WERI-Rb-1 (cell line): Measurements from ENCODE around the gene GRID1.

Source experiments
- DNase-seq: peaks from one replicate; pipeline ENCODE4 v3.0.0-alpha.2; 2020
- H3K27ac ChIP-seq: fragments of 250-450 bp; sonication (Bioruptor Pico); 2 replicates; pipeline ENCODE4 v1.5.1; 2020; ENCODE audit warnings: mild to moderate bottlenecking, moderate library complexity
- H3K27me3 ChIP-seq: fragments of 250-450 bp; sonication (Bioruptor Pico); 2 replicates; pipeline ENCODE4 v1.5.1; 2021; ENCODE audit warnings: mild to moderate bottlenecking, low read depth, moderate library complexity; ENCODE audit not compliant: insufficient read depth, severe bottlenecking
- H3K36me3 ChIP-seq: fragments of 250-450 bp; sonication (Bioruptor Pico); 2 replicates; pipeline ENCODE4 v1.5.1; 2020; ENCODE audit warnings: mild to moderate bottlenecking, moderate library complexity
- H3K4me3 ChIP-seq: 2 replicates; pipeline ENCODE4 v1.5.1; 2011; ENCODE audit warnings: low read depth, mild to moderate bottlenecking, control low read depth, low read length
- H3K9me3 ChIP-seq: fragments of 250-450 bp; sonication (Bioruptor Pico); 2 replicates; pipeline ENCODE4 v1.5.1; 2021; ENCODE audit warnings: mild to moderate bottlenecking, moderate library complexity; ENCODE audit not compliant: severe bottlenecking
- TF ChIP-seq, protein P1 (sequence below): IDR thresholded peaks from 2 replicates; pipeline ENCODE4 v1.5.1; 2011; ENCODE audit warnings: low read depth, mild to moderate bottlenecking, control low read depth, inconsistent platforms, low read length

Gene GRID1

DNA sequence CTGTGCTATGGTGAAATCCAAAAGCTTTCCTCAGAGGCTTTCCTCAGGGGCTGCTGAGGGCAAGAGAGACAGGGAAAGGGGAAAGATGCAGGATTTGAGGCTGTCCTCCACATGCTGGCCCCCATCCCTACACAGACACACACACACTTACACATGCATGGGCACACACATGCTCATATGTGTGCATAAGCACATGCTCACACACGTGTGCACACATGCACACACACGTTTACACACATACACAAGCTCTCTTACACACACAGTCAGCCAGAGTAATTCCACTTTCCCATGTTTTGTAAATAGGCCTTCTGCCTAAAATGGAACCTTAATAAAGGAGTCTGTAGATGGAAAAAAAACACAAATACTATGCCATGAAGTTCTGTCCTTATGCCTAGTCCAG is 312.9 kb downstream of the GRID1 start:
- H3K36me3 ChIP-seq, result no peaks in the 10 kb centered on the region
- H3K27ac ChIP-seq, result no peak overlapping the region
- no peak overlapping the region for H3K4me3 ChIP-seq
- TF ChIP-seq, protein P1, sequence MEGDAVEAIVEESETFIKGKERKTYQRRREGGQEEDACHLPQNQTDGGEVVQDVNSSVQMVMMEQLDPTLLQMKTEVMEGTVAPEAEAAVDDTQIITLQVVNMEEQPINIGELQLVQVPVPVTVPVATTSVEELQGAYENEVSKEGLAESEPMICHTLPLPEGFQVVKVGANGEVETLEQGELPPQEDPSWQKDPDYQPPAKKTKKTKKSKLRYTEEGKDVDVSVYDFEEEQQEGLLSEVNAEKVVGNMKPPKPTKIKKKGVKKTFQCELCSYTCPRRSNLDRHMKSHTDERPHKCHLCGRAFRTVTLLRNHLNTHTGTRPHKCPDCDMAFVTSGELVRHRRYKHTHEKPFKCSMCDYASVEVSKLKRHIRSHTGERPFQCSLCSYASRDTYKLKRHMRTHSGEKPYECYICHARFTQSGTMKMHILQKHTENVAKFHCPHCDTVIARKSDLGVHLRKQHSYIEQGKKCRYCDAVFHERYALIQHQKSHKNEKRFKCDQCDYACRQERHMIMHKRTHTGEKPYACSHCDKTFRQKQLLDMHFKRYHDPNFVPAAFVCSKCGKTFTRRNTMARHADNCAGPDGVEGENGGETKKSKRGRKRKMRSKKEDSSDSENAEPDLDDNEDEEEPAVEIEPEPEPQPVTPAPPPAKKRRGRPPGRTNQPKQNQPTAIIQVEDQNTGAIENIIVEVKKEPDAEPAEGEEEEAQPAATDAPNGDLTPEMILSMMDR, result no peak
- DNase-seq, result no peak
- H3K9me3 ChIP-seq, result no peaks in the 10 kb centered on the region
- no peaks in the 10 kb centered on the region for H3K27me3 ChIP-seq

DNA sequence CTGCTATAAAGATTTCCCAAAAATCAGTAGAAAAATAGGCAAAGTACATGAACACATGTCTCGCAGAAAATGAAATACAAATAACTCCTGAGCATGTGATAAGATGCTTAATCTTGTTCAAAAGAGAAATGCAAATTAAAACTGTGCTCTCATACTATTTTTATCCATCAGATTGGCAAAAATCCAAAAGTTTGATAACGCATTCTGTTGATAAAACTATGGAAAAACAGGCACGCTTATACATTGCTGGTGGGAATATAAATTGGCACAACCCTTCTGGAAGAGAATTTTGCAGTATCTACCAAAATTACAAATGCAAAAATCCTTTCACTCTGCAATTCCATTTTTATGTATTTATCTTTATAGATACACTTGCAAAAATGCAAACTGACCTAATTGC is 315.0 kb downstream of the GRID1 start:
- H3K27ac ChIP-seq, result no peak overlapping the region
- no peaks in the 10 kb centered on the region for H3K9me3 ChIP-seq
- TF ChIP-seq, protein P1, result no peak
- no peaks in the 10 kb centered on the region for H3K27me3 ChIP-seq
- no peak overlapping the region for H3K4me3 ChIP-seq
- DNase-seq, result no peak
- no peaks in the 10 kb centered on the region for H3K36me3 ChIP-seq

DNA sequence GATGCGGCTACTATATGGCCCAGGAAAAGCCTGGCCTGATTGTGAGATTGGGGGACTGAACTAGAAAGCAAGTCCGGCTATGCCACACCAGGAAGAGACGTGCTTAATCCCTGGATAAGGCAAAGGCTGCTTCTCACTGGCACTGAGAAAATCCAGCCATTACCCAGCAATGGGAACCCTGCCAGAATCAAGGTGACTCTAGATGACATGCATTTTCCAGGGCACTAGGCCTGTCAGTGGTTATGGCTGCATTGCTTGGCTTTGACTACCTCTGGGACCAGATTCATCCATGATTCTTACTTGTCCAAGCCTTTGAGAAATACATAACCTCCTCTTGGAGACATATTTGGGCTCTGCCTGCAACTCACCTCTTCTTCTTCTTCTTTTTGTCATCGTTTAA is 317.2 kb downstream of the GRID1 start:
- DNase-seq, result no peak
- TF ChIP-seq, protein P1, result no peak
- no peaks in the 10 kb centered on the region for H3K9me3 ChIP-seq
- no peaks in the 10 kb centered on the region for H3K36me3 ChIP-seq
- H3K4me3 ChIP-seq, result no peak overlapping the region
- H3K27ac ChIP-seq, result no peak overlapping the region
- H3K27me3 ChIP-seq, result no peaks in the 10 kb centered on the region

DNA sequence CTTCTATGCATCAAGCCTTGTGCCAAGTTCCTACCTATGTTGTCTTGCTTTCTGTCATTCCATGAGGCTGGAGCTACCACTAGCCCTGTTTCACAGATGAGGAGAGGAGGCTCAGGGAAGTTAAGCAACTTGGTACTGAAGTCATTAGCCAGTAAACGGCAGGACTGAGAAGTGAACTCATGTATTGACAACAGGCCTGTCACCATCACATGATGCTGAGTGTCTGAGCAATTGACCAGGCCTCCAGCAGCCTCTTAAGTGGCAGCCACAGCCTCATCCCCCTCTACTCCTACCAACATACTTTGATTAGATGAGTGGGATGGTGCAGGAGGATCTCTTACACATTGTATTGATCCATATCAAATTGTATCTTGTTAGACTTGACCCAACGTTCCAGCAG is 317.6 kb downstream of the GRID1 start:
- Histone ChIP-seq H3K27me3 (no peaks in the 10 kb centered on the region), H3K27ac (no peak overlapping the region), H3K9me3 (no peaks in the 10 kb centered on the region), H3K36me3 (no peaks in the 10 kb centered on the region), H3K4me3 (no peak overlapping the region)
- no peak for DNase-seq
- TF ChIP-seq, protein P1, result no peak

DNA sequence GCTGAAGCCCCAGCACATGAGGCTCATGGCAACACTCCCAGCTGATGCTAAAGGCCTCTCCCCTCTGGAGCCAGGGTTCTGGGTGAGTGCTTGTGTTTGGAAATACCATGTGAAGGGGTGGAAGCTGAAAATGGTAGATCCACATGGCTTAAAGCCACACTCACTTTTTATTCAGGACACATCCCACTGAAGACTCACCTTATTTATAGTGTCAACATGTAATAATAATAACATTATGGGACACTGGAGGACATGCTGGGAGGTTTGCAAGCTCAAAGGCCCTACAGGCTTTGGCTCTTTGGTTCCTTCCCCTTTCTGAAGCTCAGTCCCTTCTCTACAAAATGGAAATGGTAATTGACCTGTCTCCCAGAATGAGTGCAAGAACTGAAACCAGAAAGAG is 318.0 kb downstream of the GRID1 start:
- Histone ChIP-seq H3K4me3 (no peak overlapping the region), H3K9me3 (no peaks in the 10 kb centered on the region), H3K36me3 (no peaks in the 10 kb centered on the region), H3K27ac (no peak overlapping the region), H3K27me3 (no peaks in the 10 kb centered on the region)
- TF ChIP-seq, protein P1, result no peak
- DNase-seq, result no peak

DNA sequence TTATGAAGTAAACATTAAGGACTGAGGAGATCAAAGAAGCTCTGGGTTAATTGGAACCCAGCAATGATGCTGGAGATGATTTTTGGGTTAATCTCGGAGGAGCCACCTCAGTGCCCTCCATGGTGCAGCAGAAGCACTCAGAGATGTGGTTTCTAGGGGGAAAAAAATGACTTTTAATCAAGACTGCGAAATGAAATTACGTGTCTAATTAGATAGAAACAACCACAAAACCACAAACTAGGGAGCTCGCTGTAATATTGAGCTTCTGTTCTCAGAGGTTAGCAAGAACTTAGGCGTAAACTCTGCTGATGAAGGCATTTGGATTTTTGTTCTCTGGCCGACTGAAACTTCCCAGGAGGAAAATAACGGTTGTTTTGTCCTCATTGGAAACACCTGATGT is 319.0 kb downstream of the GRID1 start:
- TF ChIP-seq, protein P1, result no peak
- H3K36me3 ChIP-seq, result no peaks in the 10 kb centered on the region
- no peak overlapping the region for H3K27ac ChIP-seq
- no peak overlapping the region for H3K4me3 ChIP-seq
- no peaks in the 10 kb centered on the region for H3K27me3 ChIP-seq
- H3K9me3 ChIP-seq, result no peaks in the 10 kb centered on the region
- DNase-seq, result no peak
